Suppressor macrophage treated with lipopolysaccharide for 1 hour (primary cell): ENCODE data around the gene ABTB2.
"Not testable (repeated sequence)": the region's sequence is repeated elsewhere in the genome, so short reads cannot be mapped to it uniquely, and the experiment has no call there.

ENCODE experiments used
- DNase-seq, 3 donors: peaks; one replicate each; pipeline ENCODE4 v3.0.0-alpha.2; 2020 to 2022

ABTB2 gene

DNA sequence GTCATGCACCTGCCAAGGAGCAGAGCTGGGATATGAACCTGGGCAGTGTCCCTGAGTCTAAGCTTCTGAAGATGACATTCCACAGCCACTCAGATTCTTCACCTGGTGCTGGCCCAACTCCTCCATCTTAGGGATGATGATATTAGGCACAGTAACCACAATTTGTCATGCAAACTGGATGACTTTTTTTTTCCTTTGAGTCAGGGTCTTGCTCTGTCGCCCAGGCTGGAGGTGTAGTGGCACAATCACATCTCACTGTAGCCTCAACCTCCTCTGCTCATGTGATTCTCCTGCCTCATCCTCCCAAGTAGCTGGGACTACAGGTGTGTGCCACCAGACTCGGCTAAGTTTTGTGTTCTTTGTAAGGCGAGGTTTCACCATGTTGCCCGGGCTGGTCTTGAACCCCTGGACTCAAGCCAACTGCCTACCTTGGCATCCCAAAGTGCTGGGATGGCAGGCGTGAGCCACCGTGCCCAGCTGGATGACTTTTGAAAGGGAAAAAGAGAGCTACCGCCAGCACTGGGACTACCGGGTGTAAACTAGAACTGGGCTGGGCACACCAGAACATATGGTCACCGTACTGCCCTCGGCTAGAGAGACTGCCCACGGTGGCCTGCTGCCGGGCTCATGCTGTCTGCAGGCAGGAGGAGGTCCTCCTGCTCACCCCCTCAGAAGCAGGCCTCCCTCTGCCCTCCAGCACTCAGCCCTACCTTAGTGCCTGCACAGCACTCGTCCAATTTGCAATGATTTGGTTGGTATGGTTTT, 174.7 kb downstream of the ABTB2 start:
- DNase-seq: no peak

DNA sequence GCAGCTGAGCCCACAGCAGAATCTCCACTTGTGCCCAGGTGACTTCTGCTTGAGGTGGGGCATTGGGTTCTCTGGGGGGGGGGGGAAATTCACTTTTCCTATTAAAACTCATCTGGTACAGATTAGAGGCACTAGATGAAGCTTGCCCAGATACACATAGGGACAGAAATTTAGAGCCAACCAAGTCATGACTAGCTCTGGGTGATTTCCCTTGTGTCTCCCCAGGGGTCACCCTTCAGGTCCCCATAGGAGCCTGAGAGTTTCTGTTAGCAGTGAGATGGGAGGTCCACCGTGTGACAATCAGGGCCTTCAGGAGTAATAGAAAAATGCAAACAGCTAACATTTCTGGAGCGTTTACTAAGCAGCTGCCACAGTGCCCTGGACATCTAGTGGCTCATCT, 175.4 kb downstream of the ABTB2 start:
- DNase-seq: no peak

- DNase-seq: no peak
Measured at GRCh38 chr11:34181856-34182405, 175.9 kb downstream of the ABTB2 start.

DNA sequence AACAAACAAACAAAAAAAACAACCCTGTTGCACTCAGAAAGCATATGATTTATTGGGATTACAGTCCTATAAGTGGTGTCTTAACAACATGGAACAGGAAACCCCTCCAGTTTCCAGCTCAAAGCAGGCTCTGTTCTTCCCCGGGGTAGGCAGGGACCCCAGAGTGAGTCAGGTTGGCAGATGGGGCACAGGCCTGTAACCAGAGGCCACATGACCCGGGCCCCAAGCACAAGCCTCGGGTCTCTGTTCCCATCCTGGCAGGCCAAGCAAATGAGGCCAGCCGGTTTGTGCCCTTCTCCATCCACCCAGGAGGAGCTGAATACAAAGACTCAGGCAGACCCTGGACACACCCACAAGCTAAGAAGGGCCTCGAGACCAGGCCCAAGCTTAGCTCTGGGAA, 176.6 kb downstream of the ABTB2 start:
- peak; percentile 36 to 59 (median 57) for DNase-seq

DNA sequence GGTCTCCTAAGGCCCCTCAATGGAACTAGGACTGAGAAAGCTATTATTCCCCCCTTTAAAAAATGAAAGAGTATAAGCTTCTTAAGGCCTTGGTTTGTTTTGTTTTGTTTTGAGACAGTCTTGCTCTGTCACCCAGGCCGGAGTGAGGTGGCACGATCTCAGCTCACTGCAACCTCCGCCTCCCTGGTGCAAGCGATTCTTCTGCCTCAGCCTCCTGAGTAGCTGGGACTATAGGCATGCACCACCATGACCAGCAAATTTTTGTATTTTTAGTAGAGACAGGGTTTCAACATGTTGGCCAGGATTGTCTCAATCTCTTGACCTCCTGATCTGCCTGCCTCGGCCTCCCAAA, 177.0 kb downstream of the ABTB2 start:
- DNase-seq: not testable (repeated sequence)

- peak; percentile 45 to 64 (median 48) for DNase-seq
Measured at GRCh38 chr11:34180040-34180813, 177.6 kb downstream of the ABTB2 start.

- no peak for DNase-seq
Measured at GRCh38 chr11:34179026-34179675, 178.7 kb downstream of the ABTB2 start.

DNA sequence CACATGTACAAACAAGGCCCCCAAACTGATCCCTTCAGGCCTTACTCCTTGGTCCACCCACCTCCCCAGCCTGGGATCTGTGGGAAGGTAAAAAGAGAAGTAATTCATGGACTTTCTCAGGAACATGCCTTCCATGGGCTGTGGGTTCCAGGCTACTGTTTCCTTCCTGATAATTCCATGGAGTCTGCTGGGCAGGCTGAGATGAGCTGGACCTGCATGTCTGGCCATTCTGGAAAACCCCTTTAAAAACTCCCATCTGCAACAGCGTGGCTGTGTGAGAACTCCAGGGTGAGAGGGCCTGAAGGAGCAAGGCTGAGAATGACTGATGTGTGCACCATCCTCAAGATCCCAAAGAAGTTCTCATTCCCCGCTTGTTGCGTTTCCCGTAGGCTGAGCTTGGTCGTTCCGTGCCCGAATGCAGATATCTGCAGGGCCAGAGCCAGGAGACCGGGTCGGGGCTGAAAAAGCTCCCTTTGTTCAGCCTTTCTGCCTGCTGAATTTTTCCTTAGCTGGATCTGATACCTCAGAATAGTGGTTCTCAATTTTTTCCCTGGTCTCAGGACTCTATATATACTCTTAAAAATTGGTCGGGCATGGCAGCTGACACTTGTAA, 179.5 kb downstream of the ABTB2 start:
- peak; percentile 61 to 82 (median 76) for DNase-seq

DNA sequence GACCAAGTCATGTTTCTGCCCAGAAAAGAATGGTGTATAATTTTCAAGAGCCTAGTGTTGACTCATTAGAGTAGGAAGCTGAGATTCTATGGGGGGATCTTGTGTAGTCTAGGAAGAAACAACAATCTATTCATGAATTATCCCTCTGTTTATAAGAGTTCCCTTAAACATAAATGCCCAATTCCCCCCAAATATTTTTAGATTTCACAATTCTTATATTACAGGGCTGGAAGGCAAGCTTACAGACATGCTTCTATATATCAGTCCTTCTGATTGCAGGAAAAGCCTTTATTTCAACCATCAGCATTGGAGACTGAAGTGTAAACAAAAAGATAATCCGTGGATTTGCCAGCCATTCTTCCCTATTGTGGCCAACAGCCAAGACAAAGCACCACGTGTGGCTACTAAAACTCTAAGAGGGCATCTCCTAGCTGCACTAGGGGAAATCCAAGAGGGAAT, 181.0 kb downstream of the ABTB2 start:
- peak; percentile 26 to 65 (median 27) for DNase-seq

- DNase-seq: no peak
Measured at GRCh38 chr11:34175284-34176019, 182.4 kb downstream of the ABTB2 start.

- peak; percentile 84 to 94 (median 91) for DNase-seq
Measured at GRCh38 chr11:34174412-34175041, 183.3 kb downstream of the ABTB2 start.

GRCh38 chr11:34173050-34173449, 184.8 kb downstream of the ABTB2 start:
- DNase-seq: no peak

- DNase-seq: no peak
Measured at GRCh38 chr11:34169686-34170085, 188.1 kb downstream of the ABTB2 start.

GRCh38 chr11:34168642-34169420, 189.0 kb downstream of the ABTB2 start:
- DNase-seq: no peak

DNA sequence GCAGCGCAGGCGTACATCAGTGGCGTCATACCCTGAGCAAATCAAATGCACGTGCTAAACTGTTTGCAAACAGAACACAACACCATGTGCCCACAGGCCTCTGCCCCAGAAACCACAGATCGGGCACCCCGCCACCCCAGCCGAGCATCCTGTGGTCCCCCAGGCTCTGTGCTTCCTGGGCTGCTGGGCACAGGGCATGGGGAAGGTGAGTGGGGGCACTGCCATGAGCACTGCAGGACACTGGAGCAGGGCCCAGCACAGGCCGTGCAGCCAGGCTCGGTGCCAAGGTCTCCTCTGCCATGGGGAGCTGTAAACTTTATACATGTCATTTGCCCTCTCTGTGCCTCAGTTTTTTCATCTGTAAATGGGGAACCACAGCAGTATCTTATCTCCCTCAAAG, 189.8 kb downstream of the ABTB2 start:
- no peak for DNase-seq

- DNase-seq: no peak
Measured at GRCh38 chr11:34166806-34167740, 190.7 kb downstream of the ABTB2 start.

DNA sequence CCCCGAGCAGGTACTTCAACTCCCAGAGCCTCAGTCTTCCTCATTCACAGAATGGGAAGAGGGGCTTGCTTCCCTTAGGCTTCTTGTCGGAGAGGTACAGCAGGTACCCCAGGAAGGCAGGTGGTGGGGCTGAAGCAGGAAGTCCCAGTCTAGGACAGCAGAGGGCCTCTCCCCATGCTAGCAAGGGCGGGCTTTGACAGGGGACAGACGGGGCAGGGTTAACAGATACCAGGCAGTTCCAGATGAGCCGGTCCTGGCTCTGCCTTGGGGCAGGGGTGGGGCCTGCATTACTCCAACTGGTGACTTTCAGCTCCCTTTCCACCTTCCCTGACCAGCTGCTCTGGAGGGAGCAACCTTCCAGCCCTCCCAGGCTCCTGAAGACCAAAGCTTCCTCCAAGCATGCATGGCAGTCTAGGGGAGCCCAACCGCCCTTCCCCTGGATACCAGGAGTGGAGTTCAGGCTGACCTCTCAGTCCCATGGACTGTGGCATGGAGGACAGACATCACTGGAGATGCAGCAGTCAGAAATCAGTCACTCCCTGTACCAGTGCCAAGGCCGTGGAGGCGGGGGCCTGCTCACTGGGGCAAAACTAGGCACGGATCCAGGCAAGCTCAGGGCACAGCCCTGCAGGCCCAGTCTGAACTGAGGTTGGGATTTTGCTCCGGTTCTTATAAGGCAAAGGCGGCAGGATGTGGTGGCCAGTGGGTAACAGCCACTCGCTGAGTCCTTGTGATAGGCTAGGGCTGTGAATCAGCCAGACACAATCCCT, 191.8 kb downstream of the ABTB2 start:
- DNase-seq: no peak

GRCh38 chr11:34165121-34165520, 192.7 kb downstream of the ABTB2 start:
- DNase-seq: no peak

DNA sequence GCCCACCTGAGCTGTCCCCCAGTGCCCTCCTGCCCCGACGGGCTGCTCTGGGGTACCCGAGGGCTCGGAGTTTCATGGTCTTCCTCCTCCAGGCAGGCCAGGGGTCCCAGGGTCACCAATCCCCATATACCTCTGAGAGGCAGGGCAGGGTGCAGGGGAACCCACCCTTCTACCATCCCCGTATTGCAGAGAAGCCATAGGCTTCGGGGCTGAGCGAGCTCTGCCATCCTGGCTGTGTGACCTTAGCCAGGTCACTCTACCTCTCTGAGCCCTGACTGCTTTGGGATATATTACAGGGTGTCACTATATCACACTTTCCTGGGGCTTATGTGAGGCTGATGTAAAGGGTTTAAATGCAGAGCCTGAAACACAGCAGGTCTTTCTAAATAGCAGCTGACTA, 195.0 kb downstream of the ABTB2 start:
- DNase-seq: no peak
